H1 (cell line): ENCODE measurements around the gene LMX1B. TPM values are rescaled to one million over a fixed set of nuclear protein-coding genes. Genes with fewer than 3 reads are reported as not detected.

Experiments
- CTCF ChIA-PET: fragments of 300-600 bp; sonication (Branson Sonifier 250); formaldehyde crosslinking; loops from one replicate; lab custom pipeline; 2021; ENCODE audit not compliant: partially characterized antibody; lab: Charles Lee
- POLR2A ChIA-PET: fragments of 300-600 bp; sonication (Branson Sonifier 250); formaldehyde crosslinking; loops from one replicate; lab custom pipeline; 2021; ENCODE audit warnings: inconsistent platforms; ENCODE audit not compliant: partially characterized antibody; lab: Charles Lee
- DNase-seq, 2 experiments: peaks; one replicate each; pipeline versions ENCODE4 v3.0.0 to v3.0.0-alpha.2; 2010 to 2022; ENCODE audit warnings: low spot score in 2 of 2, low read depth in 1 of 2, mixed read lengths in 1 of 2
- FAIRE-seq: peaks from 2 replicates; lab custom pipeline; 2011; peaks lifted over from hg19 to GRCh38; lab: Jason Lieb, UNC
- H2AFZ ChIP-seq: 2 replicates; pipeline ENCODE4 v1.8.1; 2012; ENCODE audit warnings: low read length, inconsistent platforms
- H2AK5ac ChIP-seq: 2 replicates; pipeline ENCODE4 v1.6.1; 2013; ENCODE audit warnings: low read depth, low read length
- H2BK120ac ChIP-seq: replicated peaks from 2 replicates; pipeline ENCODE3; 2013; ENCODE audit warnings: low read depth, low read length, inconsistent platforms
- H2BK12ac ChIP-seq: 2 replicates; pipeline ENCODE4 v1.6.1; 2013; ENCODE audit warnings: low read depth, low read length
- H2BK15ac ChIP-seq: 2 replicates; pipeline ENCODE4 v1.6.1; 2013; ENCODE audit warnings: low read length
- H2BK20ac ChIP-seq: 2 replicates; pipeline ENCODE4 v1.6.1; 2013; ENCODE audit warnings: low read length
- H2BK5ac ChIP-seq: 2 replicates; pipeline ENCODE4 v1.6.1; 2013; ENCODE audit warnings: low read depth, low read length
- H3K14ac ChIP-seq: 2 replicates; pipeline ENCODE4 v1.6.1; 2013; ENCODE audit warnings: inconsistent platforms; ENCODE audit not compliant: insufficient read length
- H3K18ac ChIP-seq: 2 replicates; pipeline ENCODE4 v1.6.1; 2013; ENCODE audit warnings: low read length; ENCODE audit errors: extremely low read depth
- H3K23ac ChIP-seq: 2 replicates; pipeline ENCODE4 v1.6.1; 2013; ENCODE audit warnings: inconsistent platforms; ENCODE audit not compliant: insufficient read length
- H3K23me2 ChIP-seq: 2 replicates; pipeline ENCODE4 v1.6.1; 2013; ENCODE audit warnings: low read depth, low read length
- H3K27ac ChIP-seq: 2 replicates; pipeline ENCODE4 v1.6.1; 2011; ENCODE audit warnings: low read depth, low read length, inconsistent platforms
- H3K27me3 ChIP-seq, 4 experiments: replicated peaks in 1 of 4; 1 replicate in 1 of 4; 2 replicates in 3 of 4; pipeline versions ENCODE4 v1.6.1 to v1.8.1; 2011 to 2013; ENCODE audit warnings: low read length in 3 of 4, mild to moderate bottlenecking in 3 of 4, inconsistent platforms in 2 of 4, mixed read lengths in 2 of 4, moderate library complexity in 1 of 4; ENCODE audit not compliant: control insufficient read depth in 3 of 4, insufficient read depth in 3 of 4; ENCODE audit errors: extremely low read depth in 1 of 4
- H3K36me3 ChIP-seq, 4 experiments: 2 replicates each; pipeline versions ENCODE4 v1.6.1 to v1.8.1; 2011 to 2013; ENCODE audit warnings: mild to moderate bottlenecking in 4 of 4, low read length in 3 of 4, moderate library complexity in 2 of 4, control low read depth in 1 of 4, inconsistent platforms in 1 of 4; ENCODE audit not compliant: insufficient read depth in 4 of 4, control insufficient read depth in 2 of 4
- H3K4ac ChIP-seq: replicated peaks from 2 replicates; pipeline ENCODE3; 2013; ENCODE audit warnings: low read length, low read depth, mixed read lengths, inconsistent platforms; ENCODE audit not compliant: insufficient read length
- H3K4me1 ChIP-seq, 4 experiments: replicated peaks in 1 of 4; 1 replicate in 1 of 4; 2 replicates in 3 of 4; pipeline versions ENCODE4 v1.6.1 to v1.8.1; 2011 to 2013; ENCODE audit warnings: low read length in 3 of 4, inconsistent platforms in 2 of 4, mixed read lengths in 1 of 4; ENCODE audit not compliant: insufficient read depth in 4 of 4, control insufficient read depth in 3 of 4
- H3K4me2 ChIP-seq, 2 experiments: 2 replicates each; pipeline versions ENCODE4 v1.6.1 to v1.8.1; 2011 to 2013; ENCODE audit warnings: low read depth in 2 of 2, low read length in 2 of 2, control low read depth in 1 of 2, inconsistent platforms in 1 of 2, mild to moderate bottlenecking in 1 of 2; ENCODE audit not compliant: insufficient read depth in 1 of 2
- H3K4me3 ChIP-seq, 4 experiments: fragments of 200-600, 300-600 bp in 1 of 4; sonication (generic), shearing (Covaris generic), sonication (Bioruptor Twin) in 1 of 4; 2 replicates each; pipeline versions ENCODE4 v1.5.1 to v1.8.1; 2011 to 2016; ENCODE audit warnings: low read length in 4 of 4, low read depth in 3 of 4, control low read depth in 2 of 4, inconsistent platforms in 2 of 4, mild to moderate bottlenecking in 2 of 4, mixed read lengths in 1 of 4, moderate library complexity in 1 of 4; ENCODE audit not compliant: insufficient read depth in 2 of 4; ENCODE audit errors: extremely low read depth in 1 of 4
- H3K56ac ChIP-seq: replicated peaks from 2 replicates; pipeline ENCODE3; 2013; ENCODE audit warnings: low read depth, mild to moderate bottlenecking, mixed read lengths, low read length, inconsistent platforms; ENCODE audit not compliant: insufficient read length
- H3K79me1 ChIP-seq: 2 replicates; pipeline ENCODE4 v1.6.1; 2013; ENCODE audit warnings: low read depth, low read length, control low read depth
- H3K79me2 ChIP-seq, 2 experiments: 2 replicates each; pipeline versions ENCODE4 v1.6.1 to v1.8.1; 2012 to 2013; ENCODE audit warnings: low read length in 2 of 2, mild to moderate bottlenecking in 2 of 2, inconsistent platforms in 1 of 2; ENCODE audit not compliant: insufficient read depth in 2 of 2, control insufficient read depth in 1 of 2
- H3K9ac ChIP-seq, 4 experiments: replicated peaks in 1 of 4; 1 replicate in 1 of 4; 2 replicates in 3 of 4; pipeline versions ENCODE4 v1.6.1 to v1.8.1; 2011 to 2013; ENCODE audit warnings: low read depth in 3 of 4, low read length in 3 of 4, control low read depth in 2 of 4, mild to moderate bottlenecking in 2 of 4, moderate library complexity in 2 of 4, inconsistent platforms in 1 of 4; ENCODE audit errors: extremely low read depth in 1 of 4
- H3K9me3 ChIP-seq, 2 experiments: 2 replicates each; pipeline versions ENCODE4 v1.6.1 to v1.8.1; 2012 to 2013; ENCODE audit warnings: mild to moderate bottlenecking in 2 of 2, moderate library complexity in 2 of 2, control low read depth in 1 of 2, inconsistent platforms in 1 of 2, low read depth in 1 of 2, low read length in 1 of 2, mixed read lengths in 1 of 2; ENCODE audit not compliant: insufficient read depth in 2 of 2
- H4K20me1 ChIP-seq, 2 experiments: replicated peaks in 1 of 2; 2 replicates each; pipeline versions ENCODE3 to v1.8.1; 2011 to 2013; ENCODE audit warnings: inconsistent platforms in 2 of 2, low read length in 2 of 2, mild to moderate bottlenecking in 1 of 2; ENCODE audit not compliant: insufficient read depth in 2 of 2, control insufficient read depth in 1 of 2
- H4K5ac ChIP-seq: 2 replicates; pipeline ENCODE4 v1.6.1; 2013; ENCODE audit warnings: low read length, low read depth, mixed read lengths, inconsistent platforms; ENCODE audit not compliant: insufficient read length
- H4K8ac ChIP-seq: 2 replicates; pipeline ENCODE4 v1.8.0; 2013; ENCODE audit warnings: mild to moderate bottlenecking, moderate library complexity, low read length, inconsistent platforms; ENCODE audit not compliant: insufficient read depth; ENCODE audit errors: extremely low read depth
- H4K91ac ChIP-seq: replicated peaks from 2 replicates; pipeline ENCODE3; 2013; ENCODE audit warnings: low read length, mixed read lengths, inconsistent platforms; ENCODE audit not compliant: insufficient read length
- CBX5 ChIP-seq: fragments of 300-800, 300-1000 bp; sonication (generic); IDR thresholded peaks from 2 replicates; pipeline ENCODE4 v1.7.1; 2016; ENCODE audit warnings: antibody characterized with exemption, low read length, low read depth
- SRF ChIP-seq: IDR thresholded peaks from 2 replicates; pipeline ENCODE4 v1.6.1; 2011; ENCODE audit warnings: mild to moderate bottlenecking, low read depth, low read length, moderate library complexity
- TBP ChIP-seq: IDR thresholded peaks from 2 replicates; pipeline ENCODE4 v1.6.1; 2011; ENCODE audit warnings: low read depth, low read length, improper control_type of control experiment
- WGBS, 2 experiments: shearing (Covaris generic) in 1 of 2; methylation state at CpG; one replicate each; pipeline versions ENCODE4 v1.1.6 to v1.1.7; 2013 to 2015; ENCODE audit warnings: low lambda C conversion rate in 2 of 2, mixed read lengths in 2 of 2, inconsistent platforms in 1 of 2, low coverage in 1 of 2, missing lambda C conversion rate in 1 of 2; ENCODE audit not compliant: insufficient replicate concordance in 2 of 2, insufficient coverage in 1 of 2, insufficient read length in 1 of 2; ENCODE audit errors: extremely low coverage in 1 of 2, missing lambda C conversion rate in 1 of 2; 5-methylcytosine and 5-hydroxymethylcytosine counted together
- polyA plus RNA-seq, 7 experiments: library from polyadenylated mRNA; depleted of rRNA in 3 of 7; stranded (reverse) in 5 of 7; unstranded in 2 of 7; fragments of >200 nt in 5 of 7; fragments of 200-250 nt in 2 of 7; gene quantifications; 1 replicate in 5 of 7; 2 replicates in 1 of 7; 4 replicates in 1 of 7; pipeline versions ENCODE4 v1.2.1 to v1.2.3, GENCODE V29; 2011 to 2013; ENCODE audit warnings: missing spikeins in 2 of 7, mixed read lengths in 2 of 7
- total RNA-seq: library from RNA; stranded (reverse); fragmentation: NEBNext Ultra II Directional; extraction: Animal tissue kit (Norgen Biotek cat#: 25700); gene quantifications from 2 replicates; pipeline ENCODE4 v1.2.1, GENCODE V29; 2021
- TF ChIP-seq, protein P1 (sequence below), 3 experiments: IDR thresholded peaks; 1 replicate in 2 of 3; 2 replicates in 1 of 3; pipeline versions ENCODE4 v1.5.1 to v1.6.1; 2011; ENCODE audit warnings: low read length in 3 of 3, mild to moderate bottlenecking in 3 of 3, inconsistent platforms in 2 of 3, low read depth in 1 of 3, moderate library complexity in 1 of 3; ENCODE audit not compliant: insufficient read depth in 1 of 3; ENCODE audit errors: control extremely low read depth in 1 of 3
- TF ChIP-seq, protein P2 (sequence below): IDR thresholded peaks from 2 replicates; pipeline ENCODE4 v1.6.1; 2012; ENCODE audit warnings: inconsistent platforms

Gene LMX1B
- total and polyA plus RNA-seq, 2 of the 8 experiments (the other 6 are each of a cell fraction or from before 2014, with no cell fraction given) = 0.09 to 0.37 TPM

DNA sequence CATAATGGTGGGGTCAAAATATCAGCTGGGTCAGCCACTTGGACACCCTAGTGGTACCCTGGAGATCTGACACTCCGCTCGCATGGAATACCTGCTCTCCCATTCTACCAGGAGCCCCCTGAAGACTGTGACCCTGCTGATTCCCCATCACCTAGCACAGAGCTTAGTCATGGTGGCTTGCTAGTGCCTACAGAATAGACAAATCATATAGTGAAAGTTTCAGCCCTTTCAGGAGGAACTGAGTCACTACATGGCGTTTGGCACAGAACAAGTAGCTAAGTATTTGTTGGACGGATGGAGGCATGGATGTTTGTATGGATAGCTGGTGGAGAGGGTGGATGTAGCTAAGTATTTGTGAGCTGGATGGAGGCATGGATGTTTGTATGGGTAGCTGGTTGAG lies 65.3 kb downstream of the LMX1B start:
- Histone ChIP-seq H2BK20ac (peak overlapping the region; percentile 86; the same call in 1 of the 2 replicates), H2AFZ (no peak overlapping the region), H3K56ac (no peak overlapping the region), H3K36me3 (no peaks in the 10 kb centered on the region), H3K23me2 (peaks cover 15% of the 10 kb centered on the region), H3K79me2 (no peaks in the 10 kb centered on the region), H3K9ac (no peak overlapping the region), H2AK5ac (peak overlapping the region; percentile 68; the same call in 1 of the 2 replicates), H3K9me3 (no peaks in the 10 kb centered on the region), H4K20me1 (no peaks in the 10 kb centered on the region), H3K27me3 (peaks cover 9 to 60% (median 46%) of the 10 kb centered on the region in 4 experiments), H3K23ac (no peak overlapping the region), H3K4ac (no peak overlapping the region), H4K8ac (no peak overlapping the region), H4K91ac (no peak overlapping the region), H3K79me1 (no peaks in the 10 kb centered on the region), H3K27ac (no peak overlapping the region), H4K5ac (no peak overlapping the region), H3K4me3 (no peak overlapping the region), H3K18ac (peak overlapping the region; percentile 24; the same call in 1 of the 2 replicates), H3K14ac (no peak overlapping the region), H2BK12ac (peak overlapping the region; percentile 92; the same call in 1 of the 2 replicates), H2BK5ac (no peak overlapping the region), H3K4me2 (no peak overlapping the region), H2BK120ac (no peak overlapping the region), H3K4me1 (peaks cover 19 to 41% (median 27%) of the 10 kb centered on the region in 4 experiments), H2BK15ac (0 out of 2 replicates have a peak overlapping the region, but pooled peaks have one; percentile 46)
- no peak for DNase-seq
- TF ChIP-seq, protein P1, sequence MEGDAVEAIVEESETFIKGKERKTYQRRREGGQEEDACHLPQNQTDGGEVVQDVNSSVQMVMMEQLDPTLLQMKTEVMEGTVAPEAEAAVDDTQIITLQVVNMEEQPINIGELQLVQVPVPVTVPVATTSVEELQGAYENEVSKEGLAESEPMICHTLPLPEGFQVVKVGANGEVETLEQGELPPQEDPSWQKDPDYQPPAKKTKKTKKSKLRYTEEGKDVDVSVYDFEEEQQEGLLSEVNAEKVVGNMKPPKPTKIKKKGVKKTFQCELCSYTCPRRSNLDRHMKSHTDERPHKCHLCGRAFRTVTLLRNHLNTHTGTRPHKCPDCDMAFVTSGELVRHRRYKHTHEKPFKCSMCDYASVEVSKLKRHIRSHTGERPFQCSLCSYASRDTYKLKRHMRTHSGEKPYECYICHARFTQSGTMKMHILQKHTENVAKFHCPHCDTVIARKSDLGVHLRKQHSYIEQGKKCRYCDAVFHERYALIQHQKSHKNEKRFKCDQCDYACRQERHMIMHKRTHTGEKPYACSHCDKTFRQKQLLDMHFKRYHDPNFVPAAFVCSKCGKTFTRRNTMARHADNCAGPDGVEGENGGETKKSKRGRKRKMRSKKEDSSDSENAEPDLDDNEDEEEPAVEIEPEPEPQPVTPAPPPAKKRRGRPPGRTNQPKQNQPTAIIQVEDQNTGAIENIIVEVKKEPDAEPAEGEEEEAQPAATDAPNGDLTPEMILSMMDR (IDR thresholded peaks at IDR 0.05; ENCODE audit: control extremely low read depth in 1 of 3, insufficient read depth in 1 of 3, low read depth in 1 of 3, low read length in 3 of 3) = peak in 1 of 3 experiments; percentile 33; a peak in 1 of 4 replicates
- TF ChIP-seq SRF (no peak), TBP (no peak), CBX5 (no peak)
- TF ChIP-seq, protein P2, sequence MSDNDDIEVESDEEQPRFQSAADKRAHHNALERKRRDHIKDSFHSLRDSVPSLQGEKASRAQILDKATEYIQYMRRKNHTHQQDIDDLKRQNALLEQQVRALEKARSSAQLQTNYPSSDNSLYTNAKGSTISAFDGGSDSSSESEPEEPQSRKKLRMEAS = no peak
- ChIA-PET CTCF (interaction anchor here (0.8 to 23.0 kb wide), 18 partner anchors 11 to 103 kb away, joined by 3 to 323 read pairs (median 6); no protein-coding TSS in a partner anchor), POLR2A (interaction anchor here (3.2 kb wide), 1 partner anchor 9 kb away, joined by 13 read pairs; no protein-coding TSS in a partner anchor)
- FAIRE-seq = no peak
- WGBS, 2 experiments = 92% methylated on average over 4 of the region's 4 CpGs; no CpG with 5 or more reads in 1 of the 2 experiments
